NAMALWA (cell line): Measurements from ENCODE around the gene FOXI2.

Source experiments
- DNase-seq: peaks from one replicate; pipeline ENCODE4 v3.0.0-alpha.2; 2015; ENCODE audit warnings: low spot score

The FOXI2 gene

DNA sequence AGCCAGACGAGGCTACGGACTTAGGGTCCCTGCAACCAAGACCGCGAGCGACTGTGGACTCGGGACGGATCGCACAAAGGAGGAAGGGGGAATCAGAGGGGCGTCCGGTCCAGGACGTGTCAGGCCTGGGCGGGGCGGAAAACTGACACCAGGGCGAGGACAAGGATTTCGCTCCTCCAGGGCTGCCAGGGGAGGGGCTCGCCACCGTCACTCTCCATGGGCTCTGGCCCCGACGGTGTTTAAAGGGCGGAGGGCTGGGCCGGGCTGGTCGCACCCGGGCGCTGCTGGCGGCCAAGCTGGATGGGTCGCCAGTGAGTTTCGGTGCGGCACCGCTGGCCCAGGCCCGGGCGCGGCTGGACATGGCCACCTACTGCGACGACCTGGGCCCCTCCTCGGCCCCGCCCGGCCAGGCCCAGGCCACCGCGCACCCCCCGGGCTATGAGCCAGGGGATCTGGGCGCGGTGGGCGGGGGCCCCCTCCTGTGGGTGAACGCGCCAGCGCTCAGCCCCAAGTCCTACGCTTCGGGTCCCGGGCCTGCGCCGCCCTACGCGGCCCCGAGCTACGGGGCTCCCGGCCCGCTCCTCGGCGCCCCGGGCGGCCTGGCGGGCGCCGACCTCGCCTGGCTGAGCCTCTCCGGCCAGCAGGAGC is at the start of gene FOXI2:
TSS of gene FOXI2 (plus strand) at position 271 of the 648 bp plus-strand sequence. CDS start at position 360, 89 bp downstream.
- DNase-seq = no peak

DNA sequence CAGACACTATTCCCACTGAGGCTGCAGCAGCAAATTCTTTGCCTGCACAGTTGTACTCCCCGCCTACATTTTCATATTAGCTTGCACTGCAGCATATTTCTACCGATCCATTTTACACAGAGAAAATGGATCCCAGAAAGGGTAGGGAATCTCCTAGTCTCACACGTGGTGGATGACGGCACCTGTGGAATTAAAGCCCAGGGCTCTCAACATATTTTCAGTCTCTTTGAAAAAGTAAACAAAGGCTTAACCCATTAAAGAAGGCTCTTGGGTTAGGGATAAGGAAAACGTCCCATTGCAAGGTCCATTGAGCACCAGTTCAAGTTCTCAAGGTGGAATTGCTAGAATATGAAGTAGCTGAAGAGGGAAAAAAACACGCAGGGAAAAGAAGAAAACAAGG is 49.4 kb upstream of the FOXI2 start:
- DNase-seq = no peak

DNA sequence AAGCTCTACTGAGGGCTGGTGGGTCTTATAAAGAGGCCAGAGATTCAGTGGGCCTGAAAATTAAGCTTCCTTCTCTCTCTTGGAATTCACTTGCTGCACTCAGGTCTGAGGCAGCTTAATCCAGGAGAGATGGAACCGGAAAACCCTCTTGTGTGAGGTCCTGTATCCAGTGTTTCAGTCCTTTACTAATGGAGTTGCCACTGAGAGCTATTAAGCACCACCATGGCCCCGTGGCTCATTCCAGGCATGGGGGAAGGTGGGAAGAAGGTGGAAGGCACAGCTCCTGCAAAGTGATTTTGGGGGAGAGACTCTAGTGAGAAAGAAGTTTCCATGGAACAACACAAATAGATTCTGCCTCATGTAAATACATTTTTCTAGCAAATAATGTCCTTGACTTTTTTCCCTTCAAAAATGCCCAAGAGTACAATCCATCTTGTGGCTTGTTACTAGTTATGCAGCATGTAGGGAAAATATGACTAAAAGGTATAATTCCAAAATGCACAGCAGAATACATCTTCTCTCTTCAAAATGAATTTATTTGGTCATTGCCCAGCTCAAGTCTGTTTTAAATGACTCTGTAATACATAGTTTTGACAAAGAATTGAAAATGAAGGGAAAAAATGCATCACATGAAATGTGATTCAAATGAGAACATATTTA is 46.7 kb upstream of the FOXI2 start:
- DNase-seq = no peak

- peak; percentile 79 for DNase-seq
These were observed 42.3 kb upstream of the FOXI2 start for GRCh38 chr10:127694580-127695193.

- no peak for DNase-seq
These were observed 41.6 kb upstream of the FOXI2 start for GRCh38 chr10:127695431-127695830.

DNA sequence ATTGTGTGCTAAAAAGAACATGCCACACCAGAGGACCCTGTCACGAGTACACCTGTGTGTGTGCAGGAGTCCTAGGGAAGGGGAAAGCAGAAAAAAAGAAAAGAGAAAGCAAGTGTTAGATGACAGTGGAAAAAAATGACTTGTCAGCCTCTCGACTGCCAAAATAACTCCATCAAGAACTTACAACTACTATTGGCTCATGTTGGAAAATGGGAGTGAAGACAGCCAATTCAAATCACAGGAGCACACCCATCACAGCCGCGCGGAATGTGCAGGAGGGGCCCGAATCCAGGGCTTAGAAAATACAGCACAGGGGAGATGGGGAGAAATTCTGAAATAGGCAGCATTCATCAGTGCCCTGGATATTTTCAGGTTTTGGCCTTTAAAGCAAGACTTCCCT is 38.1 kb upstream of the FOXI2 start:
- no peak for DNase-seq

DNA sequence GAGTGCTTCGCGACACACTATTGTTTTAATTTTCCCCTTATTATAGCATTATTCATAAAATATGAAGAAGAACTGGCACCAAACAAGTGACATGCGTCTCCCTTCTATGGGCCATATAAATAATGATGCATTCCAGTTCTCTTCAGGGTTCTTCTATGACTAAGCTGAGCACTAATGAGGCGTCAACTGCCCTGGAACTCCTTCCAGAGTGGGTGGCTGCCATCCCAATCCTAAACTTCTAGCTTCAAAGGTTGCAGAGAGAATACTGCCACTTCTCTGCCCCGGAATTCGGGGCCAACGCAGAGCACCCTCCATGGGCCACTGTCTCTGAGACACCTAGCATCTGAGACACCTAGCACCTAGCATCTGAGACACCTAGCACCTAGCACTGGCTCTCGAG is 37.7 kb upstream of the FOXI2 start:
- DNase-seq = no peak

DNA sequence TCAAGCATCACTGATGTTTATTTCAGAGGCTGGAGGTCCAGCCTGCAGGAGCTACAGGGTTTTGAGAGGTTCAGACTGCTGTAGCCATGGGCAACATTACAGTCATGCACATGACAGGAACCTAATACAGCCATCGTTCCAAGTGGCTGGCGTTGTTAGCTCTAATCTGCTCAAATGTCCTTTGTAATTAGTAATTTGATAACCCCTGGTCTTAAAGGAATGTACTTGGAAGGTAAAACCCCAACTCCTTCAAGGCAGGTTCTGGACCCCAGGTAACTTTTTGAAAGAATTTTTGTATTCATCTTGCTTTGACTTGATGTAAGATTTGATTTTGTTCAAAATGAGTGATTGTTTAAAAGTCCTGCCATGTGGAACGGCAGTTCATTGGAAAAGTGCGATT is 34.7 kb upstream of the FOXI2 start:
- DNase-seq = no peak

GRCh38 chr10:127715249-127715648 is 21.7 kb upstream of the FOXI2 start:
- no peak for DNase-seq

DNA sequence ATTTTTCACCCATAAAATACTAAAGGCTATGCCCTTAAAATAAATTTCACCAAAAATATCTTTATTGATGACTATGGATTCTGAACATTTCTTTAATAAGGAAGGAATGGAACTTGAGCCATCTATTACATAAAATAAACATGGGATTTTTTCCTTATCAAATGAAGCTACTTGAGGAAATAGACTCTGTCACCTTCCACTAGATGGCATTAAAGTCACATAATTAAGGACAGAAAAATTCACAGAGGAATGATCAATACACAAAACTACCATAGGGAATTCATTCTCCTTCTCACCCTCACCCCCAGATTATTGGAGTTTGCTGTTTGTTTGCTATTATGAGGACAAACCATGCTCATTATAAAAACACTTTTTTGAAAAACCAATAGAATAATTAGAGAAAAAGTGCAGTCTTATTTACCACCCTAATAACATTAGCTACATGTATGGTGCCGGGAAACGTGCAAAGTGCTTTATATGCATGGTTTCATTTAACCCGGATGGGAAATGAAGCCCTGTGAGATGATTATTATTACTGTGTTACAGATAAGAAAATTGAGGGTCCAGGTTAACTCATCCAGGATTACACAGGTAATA is 21.1 kb upstream of the FOXI2 start:
- DNase-seq = peak; percentile 45

- no peak for DNase-seq
These were observed 16.8 kb upstream of the FOXI2 start for GRCh38 chr10:127720142-127720541.

DNA sequence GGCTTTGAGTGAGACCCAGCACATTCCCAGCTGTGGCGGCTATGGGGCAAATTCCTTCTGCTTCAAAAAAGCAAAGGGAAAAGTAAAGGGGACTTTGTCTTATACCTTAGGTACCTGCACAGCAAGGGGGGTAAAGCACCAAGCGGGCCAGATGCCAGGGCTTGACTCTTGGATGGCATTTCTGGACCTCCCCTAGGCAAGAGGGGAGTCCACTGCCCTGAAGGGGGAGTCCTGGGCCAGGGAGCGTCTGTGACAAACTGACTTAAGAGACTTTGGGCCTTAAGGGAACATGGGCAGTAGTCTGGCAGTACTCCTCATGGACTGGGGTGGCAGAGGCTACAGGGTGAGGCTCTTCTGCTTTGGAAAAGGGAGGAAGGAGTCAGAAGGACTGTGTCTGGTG is 16.1 kb upstream of the FOXI2 start:
- DNase-seq = no peak

DNA sequence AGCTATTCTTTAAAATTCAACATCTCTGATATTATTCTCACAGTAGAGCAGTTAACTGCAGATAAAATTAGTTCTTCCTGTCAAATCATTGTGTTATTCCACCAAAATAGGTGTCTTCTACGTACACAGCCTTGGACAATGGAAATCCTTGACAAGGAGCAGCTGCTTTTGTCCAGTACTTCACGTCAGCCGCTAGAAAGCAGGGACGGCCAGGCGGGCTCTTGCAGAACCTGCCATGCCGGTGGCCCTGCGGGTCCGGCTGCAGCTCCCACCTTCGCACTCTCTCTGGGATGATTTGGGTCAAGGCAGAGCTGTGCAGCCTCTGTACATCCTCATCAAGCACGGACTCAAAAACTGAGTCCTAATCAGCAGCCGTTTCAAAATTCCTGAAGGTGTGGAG is 2.2 kb upstream of the FOXI2 start:
- DNase-seq = no peak

DNA sequence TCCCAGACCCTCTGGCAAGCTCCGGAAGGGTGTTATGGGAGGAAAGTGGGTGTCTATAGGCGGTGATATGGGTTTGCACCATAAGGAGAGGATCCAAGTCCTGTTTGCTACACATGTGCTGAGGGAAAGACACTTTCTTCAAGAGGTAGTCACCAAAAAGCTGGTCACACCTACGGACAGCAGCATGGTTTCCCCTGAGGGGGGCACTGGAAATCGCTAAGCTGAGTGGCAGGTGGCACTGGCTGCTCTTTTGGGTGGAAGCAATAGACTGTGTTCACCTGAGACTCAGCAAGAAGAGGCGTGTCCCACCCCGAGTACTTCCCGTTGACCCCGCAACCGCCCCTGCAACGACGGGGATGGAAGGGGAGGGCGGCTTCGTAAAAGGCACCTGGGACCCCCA is 1.8 kb upstream of the FOXI2 start:
- no peak for DNase-seq

DNA sequence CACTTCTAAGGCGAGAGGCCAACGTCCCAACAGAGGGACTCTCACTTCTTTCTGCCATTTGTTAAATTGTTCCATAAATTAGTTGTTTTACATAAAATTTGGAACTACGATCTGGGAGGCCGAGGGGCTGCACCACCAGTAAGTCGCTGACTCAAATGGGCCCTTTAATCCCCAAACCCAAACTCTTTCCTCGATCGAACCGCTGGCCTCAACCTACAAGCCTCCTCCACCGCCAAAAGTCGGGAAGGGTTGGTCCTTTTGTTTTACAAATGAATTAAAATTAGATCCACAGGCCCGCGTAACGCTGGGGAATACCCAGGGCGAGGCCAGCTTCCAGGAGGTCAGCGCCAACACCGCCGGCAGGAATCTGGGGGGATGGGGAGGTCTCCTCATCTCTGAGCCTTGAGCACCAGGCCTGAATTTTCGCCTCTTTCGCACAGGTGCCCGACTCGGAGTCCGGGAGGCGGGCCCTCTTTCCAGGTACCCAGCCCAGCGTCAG is 1.2 kb upstream of the FOXI2 start:
- DNase-seq = no peak

DNA sequence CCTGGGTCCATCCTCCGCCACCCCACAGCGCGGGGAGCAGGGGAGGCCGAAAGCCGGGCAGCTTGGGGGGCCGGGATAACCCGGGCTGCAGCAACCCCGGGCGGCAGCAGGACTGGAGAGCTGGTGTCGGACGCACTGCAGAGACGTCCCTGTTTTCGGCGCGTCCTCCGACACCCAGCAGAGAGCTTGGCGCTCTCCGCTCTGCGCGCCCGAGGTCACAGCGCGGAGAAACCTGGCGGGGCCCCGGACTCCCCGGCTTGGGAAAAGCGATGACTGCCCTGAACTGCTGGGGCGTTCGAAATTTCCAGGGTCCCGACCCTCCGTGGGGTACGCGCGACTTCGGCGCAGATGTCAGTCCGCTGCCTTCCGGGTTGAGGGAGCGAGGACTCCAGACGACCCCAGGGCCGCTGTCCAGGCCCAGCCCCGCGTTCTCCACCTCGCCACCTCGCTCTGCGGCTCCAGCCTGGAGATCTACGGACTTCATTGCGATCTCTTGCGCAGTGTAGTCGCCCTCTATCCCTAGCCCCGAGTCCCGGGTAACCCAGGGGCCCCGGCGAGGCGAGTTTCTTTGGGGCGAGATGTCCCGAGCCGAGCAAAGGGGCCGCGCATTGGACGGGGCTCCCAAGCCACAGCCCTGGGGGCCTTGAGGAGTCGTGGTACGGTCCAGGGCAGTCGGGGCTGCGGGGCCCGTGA is 617 bp upstream of the FOXI2 start:
- no peak for DNase-seq

DNA sequence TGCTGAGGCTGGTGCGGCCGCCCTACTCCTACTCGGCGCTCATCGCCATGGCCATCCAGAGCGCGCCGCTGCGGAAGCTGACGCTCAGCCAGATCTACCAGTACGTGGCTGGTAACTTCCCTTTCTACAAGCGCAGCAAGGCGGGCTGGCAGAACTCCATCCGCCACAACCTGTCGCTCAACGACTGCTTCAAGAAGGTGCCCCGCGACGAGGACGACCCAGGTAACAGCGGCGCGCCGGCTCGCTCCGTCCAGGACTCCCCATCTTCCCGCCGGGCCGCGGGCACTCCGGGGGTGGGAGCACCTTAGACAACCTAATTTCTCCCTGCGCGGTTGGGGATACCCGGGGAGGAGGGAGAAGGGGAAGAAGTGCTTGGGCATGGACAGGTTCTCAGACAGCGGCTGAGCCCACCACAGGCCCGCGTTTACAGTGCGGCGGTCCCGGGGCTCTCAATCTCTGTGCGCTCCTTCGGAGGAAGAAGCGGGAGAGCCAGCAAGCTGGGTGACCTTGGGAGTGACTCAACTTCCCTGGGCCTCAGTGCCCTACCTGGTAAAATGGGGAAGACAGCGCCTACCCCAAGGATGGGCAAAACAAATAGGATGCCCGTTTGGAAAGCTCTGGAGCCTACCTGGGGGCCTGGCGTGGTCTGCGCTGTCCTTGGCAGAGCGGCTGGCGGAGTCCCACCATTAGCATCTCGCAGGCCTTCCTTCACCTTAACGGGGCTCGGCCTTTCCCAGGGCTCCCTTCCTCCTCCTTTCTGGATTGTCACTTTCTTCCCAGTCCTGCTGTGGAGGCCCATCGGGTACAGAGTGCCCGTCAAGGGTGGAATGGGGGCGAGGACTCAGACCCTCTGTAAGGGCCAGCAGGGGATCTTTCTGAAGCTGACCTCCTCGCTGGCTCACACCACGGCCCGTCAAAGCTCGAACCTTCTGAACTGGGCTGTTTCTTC is 852 bp downstream of the FOXI2 start:
- no peak for DNase-seq

DNA sequence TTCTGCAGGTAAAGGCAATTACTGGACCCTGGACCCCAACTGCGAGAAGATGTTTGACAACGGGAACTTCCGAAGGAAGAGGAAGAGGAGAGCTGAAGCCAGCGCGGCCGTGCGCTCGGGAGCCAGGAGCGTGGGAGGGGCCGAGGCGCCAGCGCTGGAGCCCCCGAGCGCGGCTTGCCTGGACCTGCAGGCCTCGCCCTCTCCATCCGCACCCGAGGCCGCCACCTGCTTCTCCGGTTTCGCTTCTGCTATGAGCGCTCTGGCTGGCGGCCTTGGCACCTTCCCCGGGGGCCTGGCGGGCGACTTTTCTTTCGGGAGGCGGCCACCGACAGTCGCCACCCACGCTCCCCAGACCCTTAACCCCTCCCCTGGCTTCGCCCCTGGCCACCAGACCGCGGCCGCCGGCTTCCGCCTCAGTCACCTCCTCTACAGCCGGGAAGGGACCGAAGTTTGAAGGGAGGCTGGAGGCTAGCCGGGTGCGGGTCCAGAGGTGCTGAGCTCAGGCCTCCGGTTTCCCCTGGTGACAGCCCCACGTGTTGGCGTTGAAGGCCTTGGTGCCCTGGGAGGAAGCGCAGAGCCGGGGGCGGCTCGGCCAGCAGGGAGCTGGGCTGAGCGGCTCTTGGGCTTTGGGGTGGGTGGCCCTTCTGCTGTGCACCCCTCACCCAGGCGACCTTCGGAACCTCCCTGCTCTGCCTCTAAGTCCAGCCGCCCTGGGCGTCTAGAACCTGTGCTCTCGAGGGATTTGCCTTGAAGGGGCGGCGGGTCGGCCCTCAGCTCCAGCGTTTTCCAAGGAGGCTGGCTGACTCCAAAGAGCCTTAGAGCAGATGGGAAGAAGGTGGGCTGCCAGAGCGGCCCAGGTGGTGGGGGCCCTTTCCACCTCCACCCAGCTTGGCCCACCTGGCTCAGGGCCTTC is 1.8 kb downstream of the FOXI2 start:
- DNase-seq = no peak

GRCh38 chr10:127739908-127740307 is 2.9 kb downstream of the FOXI2 start:
- no peak for DNase-seq

DNA sequence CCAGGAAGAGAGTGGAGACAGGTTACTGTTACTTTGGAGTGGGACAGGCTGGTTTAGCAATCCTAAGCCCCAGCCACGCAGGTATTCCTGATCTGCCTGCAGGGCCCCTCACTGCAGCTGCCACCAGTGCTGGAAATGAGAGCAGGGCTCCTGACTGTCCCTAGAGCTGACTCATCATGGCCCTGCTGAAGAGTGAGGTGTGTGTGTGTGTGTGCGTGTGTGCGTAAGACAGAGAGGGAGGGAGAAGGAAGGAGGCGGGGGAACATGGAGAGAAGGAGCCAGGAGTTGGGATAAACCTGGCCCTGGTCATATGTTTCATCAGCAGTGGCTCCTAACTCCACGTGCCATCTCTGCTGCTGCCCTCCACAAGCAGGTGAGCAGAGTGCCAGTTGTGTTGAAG is 3.6 kb downstream of the FOXI2 start:
- no peak for DNase-seq
